MM.1S (cell line): ENCODE measurements around the gene WDR73.

Source experiments
- EZH2 ChIP-seq: fragments of 300-600 bp; sonication (generic); optimal IDR thresholded peaks from 2 replicates; pipeline ENCODE3; 2017; ENCODE audit warnings: low read depth, mild to moderate bottlenecking, antibody characterized with exemption, low read length, mixed read lengths
- TF ChIP-seq, protein P1 (sequence below): fragments of 300-600 bp; sonication (generic); IDR thresholded peaks from 2 replicates; pipeline ENCODE4 v1.5.1; 2016; ENCODE audit warnings: antibody characterized with exemption, low read length, mixed read lengths

DNA sequence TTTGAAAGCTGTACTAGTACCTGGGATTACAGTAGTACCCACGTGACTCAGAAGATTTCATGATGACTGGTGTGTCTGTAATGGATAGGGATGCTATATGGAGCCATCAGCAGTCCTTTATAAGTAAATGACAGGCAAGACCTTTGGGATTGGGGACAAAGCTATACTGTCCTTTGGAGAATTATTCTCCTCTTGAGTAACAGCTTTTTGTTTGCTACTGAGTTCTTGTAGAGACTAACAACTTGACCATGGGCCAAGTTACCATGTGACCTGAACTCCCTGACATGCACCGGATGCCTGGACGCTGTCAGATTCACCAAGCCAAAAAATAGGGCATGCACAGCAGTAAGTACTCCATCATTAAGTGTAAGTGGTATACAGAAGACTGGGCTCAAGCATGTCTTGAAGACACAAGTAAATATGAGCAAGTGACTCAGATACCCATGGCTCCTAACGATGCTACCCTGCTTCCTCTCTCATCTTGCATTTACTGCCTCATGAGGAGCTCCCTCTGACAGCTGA is 48.9 kb upstream of the WDR73 start:
- TF ChIP-seq, protein P1, sequence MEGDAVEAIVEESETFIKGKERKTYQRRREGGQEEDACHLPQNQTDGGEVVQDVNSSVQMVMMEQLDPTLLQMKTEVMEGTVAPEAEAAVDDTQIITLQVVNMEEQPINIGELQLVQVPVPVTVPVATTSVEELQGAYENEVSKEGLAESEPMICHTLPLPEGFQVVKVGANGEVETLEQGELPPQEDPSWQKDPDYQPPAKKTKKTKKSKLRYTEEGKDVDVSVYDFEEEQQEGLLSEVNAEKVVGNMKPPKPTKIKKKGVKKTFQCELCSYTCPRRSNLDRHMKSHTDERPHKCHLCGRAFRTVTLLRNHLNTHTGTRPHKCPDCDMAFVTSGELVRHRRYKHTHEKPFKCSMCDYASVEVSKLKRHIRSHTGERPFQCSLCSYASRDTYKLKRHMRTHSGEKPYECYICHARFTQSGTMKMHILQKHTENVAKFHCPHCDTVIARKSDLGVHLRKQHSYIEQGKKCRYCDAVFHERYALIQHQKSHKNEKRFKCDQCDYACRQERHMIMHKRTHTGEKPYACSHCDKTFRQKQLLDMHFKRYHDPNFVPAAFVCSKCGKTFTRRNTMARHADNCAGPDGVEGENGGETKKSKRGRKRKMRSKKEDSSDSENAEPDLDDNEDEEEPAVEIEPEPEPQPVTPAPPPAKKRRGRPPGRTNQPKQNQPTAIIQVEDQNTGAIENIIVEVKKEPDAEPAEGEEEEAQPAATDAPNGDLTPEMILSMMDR = no peak
- no peak for TF ChIP-seq EZH2
